Esophagus squamous epithelium (tissue), 5 donors: ENCODE measurements around the gene TMEM35B. TPM values are rescaled to one million over a fixed set of nuclear protein-coding genes. Genes with fewer than 3 reads are reported as not detected.

Source experiments
- DNase-seq: peaks from one replicate; lab custom pipeline; 2025; lab: John Stamatoyannopoulos, UW
- H3K27ac ChIP-seq, 4 donors: fragments of 200-600 bp; sonication (generic); one replicate each; pipeline ENCODE4 v1.5.1; 2016 to 2019; ENCODE audit warnings: mild to moderate bottlenecking in 1 of 4
- H3K27me3 ChIP-seq, 4 donors: fragments of 200-600 bp; sonication (generic); 1 replicate in 3 of 4; 2 replicates in 1 of 4; pipeline versions ENCODE4 v1.5.1 to v1.6.0; 2017 to 2021; ENCODE audit warnings: antibody characterized with exemption in 1 of 4
- H3K36me3 ChIP-seq, 3 donors: fragments of 200-600 bp; sonication (generic); one replicate each; pipeline ENCODE4 v1.5.1; 2016 to 2019
- H3K4me1 ChIP-seq, 3 donors: fragments of 200-600 bp; sonication (generic); one replicate each; pipeline ENCODE4 v1.5.1; 2017 to 2019
- H3K4me3 ChIP-seq, 4 donors: fragments of 200-600 bp; sonication (generic); 1 replicate in 3 of 4; 2 replicates in 1 of 4; pipeline ENCODE4 v1.5.1; 2016 to 2019; ENCODE audit warnings: mild to moderate bottlenecking in 2 of 4, moderate library complexity in 1 of 4
- H3K9me3 ChIP-seq, 3 donors: fragments of 200-600 bp; sonication (generic); one replicate each; pipeline ENCODE4 v1.5.1; 2016 to 2019
- CTCF ChIP-seq, 6 experiments: fragments of 450-650 bp in 4 of 6; fragments of 200-600 bp in 2 of 6; sonication (generic) in 2 of 6; IDR thresholded peaks; one replicate each; pipeline ENCODE4 v1.5.1; 2016 to 2019; ENCODE audit warnings: antibody characterized with exemption in 6 of 6, mild to moderate bottlenecking in 4 of 6, moderate library complexity in 4 of 6
- POLR2A ChIP-seq, 4 donors: fragments of 450-650 bp; IDR thresholded peaks; one replicate each; pipeline ENCODE4 v1.6.1; 2017; ENCODE audit warnings: antibody characterized with exemption in 4 of 4, mild to moderate bottlenecking in 4 of 4, moderate library complexity in 3 of 4
- WGBS, 2 donors: methylation state at CpG; one replicate each; pipeline ENCODE4 v1.1.5; 2018; 5-methylcytosine and 5-hydroxymethylcytosine counted together
- intact Hi-C: fragments of 100-400 bp; cut with DNase I; formaldehyde crosslinking; loops from one replicate; pipeline ENCODE4 v1.15.0; 2022
- total RNA-seq, 4 donors: library from RNA; depleted of rRNA; stranded (reverse); fragments of >200 nt; gene quantifications; one replicate each; pipeline ENCODE4 v1.1.0, GENCODE V29; 2016
- donor health status: DM: yes; HTN: yes; CAD: no.

TMEM35B gene
- 10 to 100 TPM in 2 of 4 donors, 1 to 10 TPM in 2; 3.3 to 28.0 (median 16.1) TPM for total RNA-seq

- Histone ChIP-seq H3K36me3 (peaks cover 0 to 40% (median 3%) of the 10 kb centered on the region in 3 donors), H3K27me3 (no peaks in the 10 kb centered on the region), H3K27ac (peak within 1 kb of the TSS; percentile 83 to 94 (median 90)), H3K4me1 (peaks cover 11 to 35% (median 18%) of the 10 kb centered on the region in 3 donors), H3K9me3 (no peaks in the 10 kb centered on the region), H3K4me3 (peak within 1 kb of the TSS; percentile 58 to 88 (median 70))
- DNase-seq, result no peak
- intact Hi-C loops, result no loop called here
- peak in 2 of 4 donors; percentile 65 to 79 for TF ChIP-seq POLR2A (IDR thresholded peaks at IDR 0.05)
- no peak for TF ChIP-seq CTCF (IDR thresholded peaks at IDR 0.05)
- WGBS, 2 donors, result 0% methylated on average over 5 to 7 of the region's 58 CpGs
Measured at GRCh38 chr1:34984793-34985608, at the start of gene TMEM35B. Gene TMEM35B, minus strand, starts transcription at chr1:34985347. Its CDS starts 42 bp downstream, at chr1:34985305.

GRCh38 chr1:35033346-35033745 is 48.2 kb upstream of the TMEM35B start:
- intact Hi-C loops, result no loop called here
- 100% methylated on average over 1 of the region's 1 CpG for WGBS, 2 donors
- H3K9me3 ChIP-seq, result peaks cover 0 to 7% (median 4%) of the 10 kb centered on the region in 3 donors

GRCh38 chr1:35032384-35032739 is 47.2 kb upstream of the TMEM35B start:
- intact Hi-C loops, result no loop called here
- H3K4me3 ChIP-seq, result peak overlapping the region in 3 of 4 donors; percentile 62 to 75 (median 68)
- no peaks in the 10 kb centered on the region for H3K27me3 ChIP-seq
- peaks cover 0 to 13% (median 0%) of the 10 kb centered on the region in 3 donors for H3K36me3 ChIP-seq
- peak overlapping the region in 1 of 4 donors; percentile 95 for H3K27ac ChIP-seq
- no peak for DNase-seq
- H3K4me1 ChIP-seq, result peaks cover 0 to 33% (median 10%) of the 10 kb centered on the region in 3 donors
- 97 to 100% methylated on average over 1 of the region's 1 CpG for WGBS, 2 donors
- no peak for TF ChIP-seq POLR2A (IDR thresholded peaks at IDR 0.05)
- no peak for TF ChIP-seq CTCF (IDR thresholded peaks at IDR 0.05)
- peaks cover 0 to 7% (median 4%) of the 10 kb centered on the region in 3 donors for H3K9me3 ChIP-seq

More at GRCh38 chr1:35033346-35033745, 48.2 kb upstream of the TMEM35B start:
- Histone ChIP-seq H3K4me3 (no peak overlapping the region), H3K36me3 (peaks cover 0 to 3% (median 0%) of the 10 kb centered on the region in 3 donors), H3K27me3 (no peaks in the 10 kb centered on the region), H3K27ac (no peak overlapping the region), H3K4me1 (peaks cover 0 to 30% (median 10%) of the 10 kb centered on the region in 3 donors)
- TF ChIP-seq POLR2A (IDR thresholded peaks at IDR 0.05) (no peak), CTCF (IDR thresholded peaks at IDR 0.05) (no peak)
- DNase-seq, result no peak

GRCh38 chr1:35030756-35031446 is 45.8 kb upstream of the TMEM35B start:
- Histone ChIP-seq H3K27me3 (no peaks in the 10 kb centered on the region), H3K4me3 (peak overlapping the region; percentile 62 to 75 (median 72)), H3K27ac (peak overlapping the region; percentile 90 to 95 (median 94)), H3K36me3 (peaks cover 0 to 25% (median 0%) of the 10 kb centered on the region in 3 donors), H3K9me3 (peaks cover 0 to 7% (median 4%) of the 10 kb centered on the region in 3 donors), H3K4me1 (peaks cover 0 to 36% (median 10%) of the 10 kb centered on the region in 3 donors)
- DNase-seq, result no peak
- TF ChIP-seq CTCF (IDR thresholded peaks at IDR 0.05) (no peak), POLR2A (IDR thresholded peaks at IDR 0.05) (no peak)
- intact Hi-C loops, result no loop called here
- 5 to 6% methylated on average over 17 of the region's 17 CpGs for WGBS, 2 donors
